ENCODE measurements around the gene ABHD6. TPM values are rescaled to one million over a fixed set of nuclear protein-coding genes. Genes with fewer than 3 reads are reported as not detected.

The ABHD6 gene
- total RNA-seq, 1 donor from 2014 or later: 7.4 TPM

GRCh38 chr3:58190882-58191281, 46.7 kb upstream of the ABHD6 start:
- DNase-seq (ENCODE audit: extremely low spot score, unreplicated experiment): no peak
- no peak overlapping the region for H3K27ac Mint-ChIP-seq (ENCODE audit: unreplicated experiment)
- no peak overlapping the region for H3K4me3 Mint-ChIP-seq (ENCODE audit: unreplicated experiment)
- no peaks in the 10 kb centered on the region for H3K36me3 Mint-ChIP-seq (ENCODE audit: unreplicated experiment)
- peaks cover 10% of the 10 kb centered on the region for H3K4me1 Mint-ChIP-seq (ENCODE audit: unreplicated experiment)
- no peaks in the 10 kb centered on the region for H3K9me3 Mint-ChIP-seq (ENCODE audit: unreplicated experiment)
- no peaks in the 10 kb centered on the region for H3K27me3 Mint-ChIP-seq (ENCODE audit: unreplicated experiment)
- no peak for TF ChIP-seq CTCF (IDR thresholded peaks at IDR 0.05)

GRCh38 chr3:58191361-58191991, 46.1 kb upstream of the ABHD6 start:
- H3K4me1 Mint-ChIP-seq (ENCODE audit: unreplicated experiment): peaks cover 10% of the 10 kb centered on the region
- H3K9me3 Mint-ChIP-seq (ENCODE audit: unreplicated experiment): no peaks in the 10 kb centered on the region
- H3K36me3 Mint-ChIP-seq (ENCODE audit: unreplicated experiment): no peaks in the 10 kb centered on the region
- H3K27ac Mint-ChIP-seq (ENCODE audit: unreplicated experiment): no peak overlapping the region
- H3K4me3 Mint-ChIP-seq (ENCODE audit: unreplicated experiment): no peak overlapping the region
- no peaks in the 10 kb centered on the region for H3K27me3 Mint-ChIP-seq (ENCODE audit: unreplicated experiment)
- no peak for TF ChIP-seq CTCF (IDR thresholded peaks at IDR 0.05)
- no peak for DNase-seq (ENCODE audit: extremely low spot score, unreplicated experiment)

- DNase-seq (ENCODE audit: extremely low spot score, unreplicated experiment): no peak
- Mint-ChIP-seq H3K9me3 (ENCODE audit: unreplicated experiment) (no peaks in the 10 kb centered on the region), H3K4me1 (ENCODE audit: unreplicated experiment) (peaks cover 10% of the 10 kb centered on the region), H3K4me3 (ENCODE audit: unreplicated experiment) (no peak overlapping the region), H3K36me3 (ENCODE audit: unreplicated experiment) (no peaks in the 10 kb centered on the region), H3K27ac (ENCODE audit: unreplicated experiment) (no peak overlapping the region), H3K27me3 (ENCODE audit: unreplicated experiment) (no peaks in the 10 kb centered on the region)
- TF ChIP-seq CTCF (IDR thresholded peaks at IDR 0.05): no peak
Measured at GRCh38 chr3:58192069-58192468, 45.5 kb upstream of the ABHD6 start.

GRCh38 chr3:58193682-58194407, 43.7 kb upstream of the ABHD6 start:
- Mint-ChIP-seq H3K27ac (ENCODE audit: unreplicated experiment) (no peak overlapping the region), H3K9me3 (ENCODE audit: unreplicated experiment) (no peaks in the 10 kb centered on the region), H3K27me3 (ENCODE audit: unreplicated experiment) (no peaks in the 10 kb centered on the region), H3K4me3 (ENCODE audit: unreplicated experiment) (no peak overlapping the region), H3K36me3 (ENCODE audit: unreplicated experiment) (no peaks in the 10 kb centered on the region), H3K4me1 (ENCODE audit: unreplicated experiment) (peaks cover 14% of the 10 kb centered on the region)
- TF ChIP-seq CTCF (IDR thresholded peaks at IDR 0.05): no peak
- no peak for DNase-seq (ENCODE audit: extremely low spot score, unreplicated experiment)

- no peak overlapping the region for H3K27ac Mint-ChIP-seq (ENCODE audit: unreplicated experiment)
- H3K27me3 Mint-ChIP-seq (ENCODE audit: unreplicated experiment): no peaks in the 10 kb centered on the region
- peaks cover 4% of the 10 kb centered on the region for H3K9me3 Mint-ChIP-seq (ENCODE audit: unreplicated experiment)
- no peak for DNase-seq (ENCODE audit: extremely low spot score, unreplicated experiment)
- peaks cover 32% of the 10 kb centered on the region for H3K4me1 Mint-ChIP-seq (ENCODE audit: unreplicated experiment)
- H3K4me3 Mint-ChIP-seq (ENCODE audit: unreplicated experiment): no peak overlapping the region
- no peaks in the 10 kb centered on the region for H3K36me3 Mint-ChIP-seq (ENCODE audit: unreplicated experiment)
- TF ChIP-seq CTCF (IDR thresholded peaks at IDR 0.05): no peak
Measured at GRCh38 chr3:58197588-58197987, 40.0 kb upstream of the ABHD6 start.
